ENCODE data around the gene KCNE1.
A peak's percentile ranks its signal among the peaks of the same experiment; 100 is the strongest.
"Not testable (repeated sequence)": the region's sequence is repeated elsewhere in the genome, so short reads cannot be mapped to it uniquely, and the experiment has no call there.

The KCNE1 gene

DNA sequence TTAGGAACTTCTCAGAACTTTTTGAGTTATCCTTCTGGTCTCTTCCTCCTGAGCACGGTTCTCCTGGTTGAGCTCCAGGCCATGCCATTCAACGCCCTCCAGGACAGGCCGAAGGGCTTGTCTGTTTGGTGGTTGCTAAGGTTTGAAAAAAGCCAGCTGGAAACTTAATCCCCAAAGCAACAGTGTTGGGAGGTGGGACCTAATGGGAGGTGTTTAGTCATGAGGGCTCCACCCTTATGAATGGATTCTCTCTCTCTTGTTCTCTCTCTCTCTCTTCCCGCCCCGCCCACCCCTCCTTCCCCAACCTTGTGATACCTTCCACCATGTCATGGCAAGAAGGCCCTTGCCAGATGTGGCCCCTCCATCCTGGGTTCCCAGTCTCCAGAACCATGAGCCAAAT is 829 bp downstream of the KCNE1 start:
- no peak for DNase-seq (ENCODE audit: low spot score)

DNA sequence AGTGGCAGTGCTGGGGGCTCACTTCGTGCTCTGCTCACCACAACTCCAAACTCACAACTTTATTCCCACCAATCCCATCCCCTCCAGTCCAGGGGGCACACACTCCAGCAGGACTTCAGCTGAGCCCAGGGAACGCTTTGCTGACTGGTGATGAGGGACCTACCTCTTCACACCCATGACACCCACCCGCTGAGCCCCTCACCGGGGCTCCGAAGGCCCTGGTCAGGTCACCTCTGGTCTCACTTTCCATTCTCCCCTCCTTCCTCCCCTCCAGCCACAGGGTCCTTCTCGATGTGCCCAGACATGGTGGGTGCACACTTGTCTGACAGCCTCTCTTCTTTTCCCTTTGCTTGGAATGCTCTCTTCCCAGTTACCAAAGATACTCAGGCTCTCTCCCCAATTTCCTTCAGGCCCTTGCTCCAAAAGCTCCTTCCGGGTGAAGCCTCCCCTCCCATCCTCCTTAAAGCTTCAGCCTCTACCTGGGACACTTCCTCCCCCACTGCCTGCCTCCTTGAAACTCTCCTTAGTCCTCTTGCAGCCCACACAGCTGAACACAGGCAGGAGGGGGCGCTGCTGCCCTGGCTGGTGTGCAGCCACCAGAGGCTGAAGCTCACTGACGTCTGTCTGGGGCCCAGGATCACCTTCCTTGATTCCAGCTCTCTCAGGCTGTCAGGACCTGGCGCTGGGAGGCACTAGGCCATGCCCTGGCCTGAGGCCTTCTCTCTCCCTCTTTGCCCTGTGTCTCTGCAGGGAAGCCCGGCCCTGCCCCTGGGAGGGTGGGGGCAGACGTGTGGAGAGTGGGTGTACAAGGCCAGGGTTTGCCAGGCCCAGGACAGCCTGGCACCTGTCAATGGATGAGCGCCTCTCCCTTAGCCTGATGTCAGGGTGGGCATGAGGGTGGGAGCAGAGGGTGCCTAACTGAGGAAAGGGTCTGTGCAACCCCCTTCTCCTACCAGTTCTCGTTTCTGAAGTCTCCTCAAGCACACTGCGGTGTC is 1.6 kb downstream of the KCNE1 start:
- DNase-seq (ENCODE audit: low spot score): peak; percentile 86

DNA sequence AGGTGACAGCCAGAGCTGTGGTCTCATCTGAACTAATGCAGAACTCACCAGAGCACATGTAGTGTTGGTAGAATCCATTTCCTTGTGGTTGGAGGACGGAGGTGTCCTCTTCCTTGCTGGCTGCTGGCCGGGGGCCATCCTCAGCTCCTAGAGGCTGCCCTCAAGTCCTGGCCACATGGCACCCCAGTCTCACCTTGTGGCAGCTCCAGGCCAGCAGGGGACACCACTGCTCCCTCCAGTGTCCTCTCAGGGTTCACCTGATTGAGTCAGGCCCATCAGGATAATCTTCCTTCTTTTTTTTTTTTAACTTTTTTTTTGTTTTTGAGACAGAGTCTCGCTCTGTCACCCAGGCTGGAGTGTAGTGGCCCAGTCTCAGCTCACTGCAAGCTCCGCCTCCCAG is 2.9 kb downstream of the KCNE1 start:
- no peak for DNase-seq (ENCODE audit: low spot score)

DNA sequence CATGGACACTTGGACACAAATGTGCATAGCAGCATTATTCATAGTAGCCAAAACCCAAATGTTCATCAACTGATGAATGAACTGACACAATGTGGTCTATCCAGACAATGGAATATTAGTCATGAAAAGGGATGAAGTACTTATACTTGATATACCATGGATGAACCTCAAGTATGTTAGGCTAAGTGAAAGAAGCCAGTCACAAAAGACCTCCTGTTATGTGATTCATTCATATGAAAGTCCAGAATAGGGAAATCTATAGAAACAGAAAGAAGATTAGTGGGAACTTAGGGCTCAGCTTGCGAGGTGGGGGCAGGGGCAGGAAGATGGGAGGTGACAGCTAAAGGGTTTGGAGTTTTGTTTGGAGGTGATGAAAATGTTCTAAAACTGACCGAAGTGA is 7.4 kb downstream of the KCNE1 start:
- no peak for DNase-seq (ENCODE audit: low spot score)

DNA sequence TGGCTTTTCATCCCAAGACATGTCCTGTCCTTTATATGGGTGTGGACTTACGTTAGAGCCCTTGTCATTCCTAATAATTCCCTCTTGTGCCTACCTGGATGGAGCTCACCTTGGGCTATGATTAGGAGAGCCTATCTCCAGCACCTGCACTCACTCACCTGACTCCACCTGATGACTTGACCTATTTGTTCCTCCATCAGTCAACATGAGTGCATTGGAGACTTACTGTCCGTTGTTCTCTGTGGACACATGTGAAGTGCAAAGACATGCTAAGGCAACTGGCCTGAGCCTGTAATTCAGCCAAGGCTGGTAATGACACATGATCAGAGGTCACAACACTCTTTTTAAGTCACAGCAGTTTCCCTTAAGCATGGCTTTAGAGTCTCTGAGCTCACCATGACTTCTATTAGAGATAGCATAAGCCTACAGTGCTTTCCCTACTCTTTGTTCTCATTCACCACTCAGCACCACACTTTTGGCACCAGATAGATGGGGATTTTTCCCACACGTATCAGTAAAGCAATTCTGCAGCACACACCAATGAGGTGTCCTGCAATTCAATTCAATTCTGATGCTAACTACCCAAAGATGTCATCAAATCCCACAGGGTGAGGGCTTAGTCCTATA is 9.4 kb downstream of the KCNE1 start:
- no peak for DNase-seq (ENCODE audit: low spot score)

DNA sequence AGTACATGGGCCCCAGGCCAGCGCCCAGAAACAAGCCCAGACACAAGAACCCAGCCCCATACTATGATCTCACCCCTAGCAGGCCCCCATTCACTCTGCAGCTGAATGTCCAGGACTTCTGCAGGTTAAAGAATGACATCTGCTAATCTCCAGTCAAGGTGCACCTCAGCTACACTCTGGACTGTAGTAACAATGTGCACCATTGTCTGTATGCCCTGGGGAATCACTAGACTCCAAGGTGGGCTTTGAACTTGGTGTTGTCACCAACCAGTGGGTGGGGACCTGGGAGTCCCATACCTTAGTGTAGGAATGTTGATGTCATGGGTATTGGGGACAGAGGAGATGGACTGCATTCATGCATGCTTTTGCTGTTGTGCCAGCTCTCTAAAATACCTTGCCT is 10.3 kb downstream of the KCNE1 start:
- DNase-seq (ENCODE audit: low spot score): no peak

DNA sequence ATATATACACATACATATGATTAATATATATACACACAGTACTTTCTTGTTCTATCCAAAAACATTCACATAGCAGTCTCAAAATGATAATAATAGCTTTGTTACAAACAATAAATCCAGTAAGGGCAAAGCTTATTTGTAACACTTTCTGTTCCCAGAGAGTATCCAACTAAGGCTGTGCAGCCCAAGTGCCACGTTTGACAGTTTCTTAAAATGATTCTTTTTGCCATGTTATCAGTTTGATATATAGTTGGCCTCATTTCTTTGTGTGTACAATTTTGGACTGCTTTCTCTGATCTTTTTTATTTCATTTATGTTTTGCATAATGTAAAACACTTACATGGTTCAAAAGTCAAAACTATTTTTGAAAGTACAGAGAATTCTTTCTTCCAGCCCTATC is 11.8 kb downstream of the KCNE1 start:
- no peak for DNase-seq (ENCODE audit: low spot score)

DNA sequence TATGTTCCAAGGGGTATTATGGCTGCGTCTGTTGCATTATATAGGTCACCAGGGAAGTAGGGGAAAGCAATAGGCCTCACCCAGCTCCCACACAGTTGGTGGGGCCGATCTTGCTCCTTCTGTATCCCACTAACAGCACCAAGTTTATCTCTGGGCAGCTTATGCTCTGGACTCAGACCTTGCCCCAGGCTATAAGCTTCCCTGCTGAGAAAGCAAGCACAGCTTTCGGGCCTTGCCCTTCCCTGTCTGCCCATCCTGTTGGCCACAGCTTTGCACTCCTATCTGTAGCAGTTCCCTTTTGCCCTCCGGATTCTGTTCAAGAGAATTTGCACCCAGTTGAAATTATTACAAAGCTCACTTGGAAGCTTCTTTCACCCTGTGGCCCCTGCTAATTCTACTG is 12.9 kb downstream of the KCNE1 start:
- DNase-seq (ENCODE audit: low spot score): no peak

DNA sequence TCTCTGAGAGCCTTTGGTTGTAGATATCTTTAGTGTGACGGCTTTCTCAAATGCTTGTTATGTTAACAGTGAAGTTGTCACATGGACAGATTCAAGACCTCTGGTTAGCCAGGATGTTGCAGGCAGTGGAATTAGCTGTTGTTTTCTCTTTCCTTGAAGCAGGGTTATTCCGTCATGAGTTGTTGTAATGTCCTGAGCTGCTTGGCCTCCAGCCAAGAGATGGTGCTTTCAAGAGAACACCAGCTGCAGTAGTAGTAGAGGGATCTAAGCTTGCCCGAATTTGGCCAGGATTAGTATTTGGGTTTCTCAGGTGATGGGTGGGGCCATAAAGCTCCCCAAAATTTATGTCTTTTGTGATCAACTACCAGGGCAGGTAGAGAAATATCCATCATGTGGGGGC is 13.4 kb downstream of the KCNE1 start:
- no peak for DNase-seq (ENCODE audit: low spot score)

DNA sequence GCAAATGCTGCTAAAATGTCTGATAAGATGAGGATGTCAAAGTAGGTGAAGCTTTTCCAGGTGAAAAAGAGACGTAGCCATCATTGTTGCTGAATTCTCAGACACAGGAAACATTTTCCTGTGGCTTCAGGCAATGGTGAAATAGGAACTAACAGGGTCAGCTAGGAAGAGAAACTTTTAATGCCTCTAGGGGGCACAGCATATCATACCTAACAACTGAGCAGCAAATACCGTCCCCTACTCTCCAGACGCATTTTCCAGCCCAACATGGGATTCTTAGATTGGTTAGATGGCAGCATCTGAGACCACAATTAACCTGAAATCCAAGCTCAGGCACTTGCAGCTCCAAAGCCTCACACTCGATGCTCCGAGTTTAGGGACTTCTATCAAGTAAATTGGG is 28.2 kb downstream of the KCNE1 start:
- not testable (repeated sequence) for DNase-seq (ENCODE audit: low spot score)

DNA sequence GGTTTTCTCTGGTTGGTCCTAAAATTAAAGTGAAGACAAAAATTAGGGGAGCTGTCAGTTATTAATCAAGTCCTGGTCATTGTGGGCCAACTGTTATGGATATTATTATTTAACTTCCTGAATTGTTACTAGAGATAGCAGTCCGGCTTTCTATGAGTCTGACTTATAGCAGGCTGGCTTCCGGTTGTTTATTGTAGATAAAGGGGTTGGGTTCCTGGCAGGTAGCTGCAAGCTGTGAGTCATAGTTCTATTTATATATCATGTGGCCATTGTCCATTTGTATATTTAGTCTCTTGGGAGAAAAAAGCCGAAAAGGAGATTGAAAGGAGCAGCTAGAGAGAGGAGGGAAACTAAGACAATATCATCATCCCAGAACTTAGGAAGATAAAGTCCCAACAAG is 28.6 kb downstream of the KCNE1 start:
- not testable (repeated sequence) for DNase-seq (ENCODE audit: low spot score)

DNA sequence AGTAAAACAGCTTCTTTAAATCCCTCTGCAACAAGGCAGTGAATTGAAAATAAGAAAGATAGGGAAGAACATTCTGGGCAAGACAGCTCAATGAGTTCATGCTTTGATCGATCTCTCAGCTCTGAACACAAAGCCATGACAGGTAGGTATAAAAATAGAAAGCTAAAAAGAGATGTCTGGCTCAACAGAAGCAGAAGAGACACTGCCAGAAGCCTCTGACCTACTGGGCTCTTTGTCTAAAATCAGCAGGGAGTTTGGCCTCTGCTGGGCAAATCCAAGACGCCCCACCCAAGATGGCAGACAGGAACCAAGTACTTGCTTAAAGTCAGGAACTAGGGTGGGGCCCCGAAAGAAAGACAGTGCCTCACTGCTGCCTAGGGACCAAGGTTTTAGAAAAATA is 44.7 kb downstream of the KCNE1 start:
- not testable (repeated sequence) for DNase-seq (ENCODE audit: low spot score)

DNA sequence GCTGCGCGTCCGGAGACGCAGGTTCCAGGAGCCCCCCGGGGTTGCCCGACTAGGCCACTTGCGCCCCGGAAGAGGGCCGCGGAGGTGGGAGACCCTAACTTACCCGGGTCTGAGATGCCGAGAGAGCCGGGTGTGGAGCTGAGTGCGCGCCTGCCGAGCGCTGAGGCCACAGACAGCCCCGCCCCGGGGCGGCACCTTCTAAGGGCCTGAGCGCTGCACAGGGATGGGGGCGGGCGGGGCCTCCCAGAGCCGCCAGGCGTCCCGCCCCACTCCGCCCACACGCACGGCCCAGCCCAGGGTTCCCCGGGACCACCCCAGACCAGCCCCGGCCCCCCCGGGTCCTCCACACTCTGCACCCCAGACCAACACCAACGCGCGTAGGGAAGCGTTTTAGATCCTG is 52.6 kb downstream of the KCNE1 start:
- DNase-seq (ENCODE audit: low spot score): not testable (repeated sequence)

DNA sequence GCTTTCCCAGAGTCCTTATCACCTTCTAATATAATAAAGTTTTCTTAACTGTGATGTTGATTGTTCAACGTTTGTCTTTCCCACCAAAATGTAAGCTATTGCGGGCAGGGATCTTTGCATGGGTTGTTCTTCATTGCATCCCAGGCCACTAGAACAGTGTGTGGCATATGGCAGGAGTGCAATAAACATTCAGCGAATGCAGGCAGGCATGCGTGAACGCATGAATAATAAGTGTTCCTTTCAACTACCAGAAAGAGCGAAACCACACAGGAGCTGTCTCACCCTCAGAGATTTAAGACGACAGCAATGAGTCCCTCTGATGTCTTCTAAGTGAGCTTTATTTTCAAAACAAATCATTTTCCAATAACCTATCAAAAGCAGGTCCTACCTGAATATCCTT is 53.7 kb downstream of the KCNE1 start:
- DNase-seq (ENCODE audit: low spot score): not testable (repeated sequence)

DNA sequence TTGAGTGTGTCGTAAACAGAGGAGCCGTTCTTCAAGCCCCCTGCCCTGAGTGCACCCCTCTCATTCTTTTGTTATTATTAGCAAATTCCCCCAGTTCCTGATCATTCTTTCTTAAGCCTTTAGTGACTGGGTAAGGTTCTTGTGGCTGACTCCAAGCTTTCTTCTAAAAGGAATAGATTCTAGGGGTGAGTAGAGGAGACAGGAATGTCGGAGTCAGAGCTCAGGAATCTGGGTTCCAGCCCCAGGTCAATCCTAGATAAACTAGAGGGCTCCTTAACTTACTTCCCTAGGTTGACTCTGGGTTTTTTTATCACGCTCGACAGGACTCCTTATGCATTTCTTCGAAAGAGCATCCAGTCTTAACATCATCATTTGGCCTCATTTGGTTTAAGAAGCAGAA is 55.8 kb downstream of the KCNE1 start:
- not testable (repeated sequence) for DNase-seq (ENCODE audit: low spot score)

DNA sequence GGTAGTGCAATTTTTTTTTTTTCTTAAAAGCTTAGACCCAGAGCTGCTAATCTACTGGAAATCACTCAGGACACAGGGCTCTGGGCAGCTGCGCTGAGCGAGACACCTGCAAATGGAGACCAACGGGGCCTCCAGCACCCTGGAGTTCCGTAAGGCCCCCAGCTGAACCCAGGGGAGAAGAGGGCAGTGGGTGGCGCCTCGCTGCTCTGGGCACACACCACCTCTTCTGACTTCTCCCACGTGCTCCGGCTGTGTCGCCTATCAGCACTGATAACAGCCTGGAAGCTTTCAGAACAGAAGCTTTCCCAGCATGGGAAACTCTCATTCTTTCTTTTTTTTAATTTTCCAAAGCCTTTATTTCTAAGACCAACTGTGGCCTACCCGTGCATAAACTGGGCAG is 56.4 kb downstream of the KCNE1 start:
- DNase-seq (ENCODE audit: low spot score): not testable (repeated sequence)

DNA sequence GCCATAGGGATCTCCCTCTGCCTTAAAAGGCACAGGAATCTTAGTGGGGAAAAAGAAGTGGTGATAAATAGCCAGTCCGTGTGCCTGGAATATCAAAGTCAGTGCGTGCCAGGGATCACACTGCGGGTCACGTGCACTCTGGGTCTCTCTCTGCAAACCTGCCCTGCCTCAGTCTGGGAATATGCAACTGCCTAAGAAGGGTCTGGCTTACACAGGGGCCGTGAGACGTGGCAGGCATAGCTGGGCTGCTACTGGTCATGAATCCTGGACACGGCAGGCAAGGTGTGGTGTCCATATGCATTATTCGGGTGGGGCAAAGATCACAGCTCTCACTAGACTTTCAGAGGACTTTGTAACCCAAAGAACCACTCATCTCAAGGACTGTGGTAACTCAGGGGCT is 65.0 kb downstream of the KCNE1 start:
- not testable (repeated sequence) for DNase-seq (ENCODE audit: low spot score)

DNA sequence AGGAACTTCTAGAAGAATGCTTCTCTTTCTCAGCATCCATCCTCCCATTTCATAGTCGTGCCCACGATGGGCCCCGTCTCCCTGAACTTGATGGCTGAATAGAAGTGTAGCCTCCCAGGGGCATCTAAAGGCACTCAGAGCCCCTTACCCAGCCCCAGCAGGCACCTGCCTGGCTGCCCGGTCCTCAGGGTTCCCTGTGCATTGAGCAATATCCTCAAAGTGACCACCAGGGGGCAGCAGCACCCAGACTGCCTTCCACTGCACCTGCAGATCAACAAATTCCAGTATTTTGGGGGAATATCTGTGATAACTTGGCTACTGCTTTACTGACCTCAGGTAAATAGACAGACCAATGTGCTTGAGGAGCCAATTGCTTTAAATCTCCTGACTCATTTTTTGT is 68.5 kb downstream of the KCNE1 start:
- DNase-seq (ENCODE audit: low spot score): not testable (repeated sequence)

DNA sequence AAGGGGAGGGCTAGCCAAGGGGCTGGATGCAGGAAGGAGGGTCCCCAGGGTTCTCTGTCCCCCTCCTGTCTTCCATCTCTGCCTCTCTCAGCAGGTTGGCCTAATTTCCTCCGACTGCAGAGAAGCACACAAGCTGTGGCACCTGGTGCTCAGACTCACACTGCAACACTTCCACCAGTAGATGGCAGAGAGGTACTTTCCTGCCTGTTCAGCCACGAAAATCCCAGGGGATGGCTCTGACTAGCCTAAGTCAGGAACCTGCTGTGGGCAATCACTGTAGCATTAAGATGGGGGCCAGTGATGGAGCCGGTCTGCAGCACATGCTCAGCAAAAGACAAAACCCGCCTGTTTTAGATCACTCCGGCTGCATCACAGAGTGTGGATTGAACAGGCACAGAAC is 82.3 kb downstream of the KCNE1 start:
- not testable (repeated sequence) for DNase-seq (ENCODE audit: low spot score)

DNA sequence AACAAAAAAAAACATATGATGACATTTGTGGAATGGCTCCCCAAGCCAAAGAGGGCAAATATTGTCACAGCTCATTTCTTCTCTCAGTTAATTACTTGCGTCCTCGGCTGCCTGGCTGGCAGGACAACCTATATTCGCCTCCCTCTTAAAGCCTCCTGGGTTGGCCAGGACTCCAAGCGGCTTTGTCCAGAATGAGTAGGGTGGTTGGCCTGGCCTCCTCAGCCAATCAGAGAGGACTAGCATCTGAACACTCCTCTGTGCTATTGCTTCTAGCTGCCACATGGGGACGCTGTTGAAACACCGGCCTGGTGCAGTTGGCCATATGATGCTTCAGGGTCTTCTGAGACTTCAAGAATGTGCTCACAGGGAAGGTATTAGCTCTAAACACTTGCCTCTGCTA is 83.6 kb downstream of the KCNE1 start:
- not testable (repeated sequence) for DNase-seq (ENCODE audit: low spot score)

DNA sequence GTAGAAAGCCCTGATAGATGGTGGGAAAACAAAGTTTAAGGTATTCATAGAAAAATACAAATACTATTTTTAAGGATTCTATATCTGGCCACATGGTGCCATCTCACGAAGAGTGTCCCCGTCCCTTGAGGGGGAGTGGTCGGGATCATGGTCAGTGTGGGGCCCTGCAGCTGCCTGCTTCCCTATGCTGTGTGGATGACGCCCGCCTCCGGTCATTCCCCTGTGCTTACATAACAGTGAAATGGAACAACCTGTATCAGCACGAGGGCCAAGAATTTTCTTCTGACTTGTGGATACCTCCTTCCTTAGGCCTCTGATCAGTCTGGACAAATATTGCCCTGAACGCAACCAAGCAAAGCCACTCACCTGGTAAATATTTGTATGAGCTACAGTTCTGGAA is 84.7 kb downstream of the KCNE1 start:
- DNase-seq (ENCODE audit: low spot score): not testable (repeated sequence)

DNA sequence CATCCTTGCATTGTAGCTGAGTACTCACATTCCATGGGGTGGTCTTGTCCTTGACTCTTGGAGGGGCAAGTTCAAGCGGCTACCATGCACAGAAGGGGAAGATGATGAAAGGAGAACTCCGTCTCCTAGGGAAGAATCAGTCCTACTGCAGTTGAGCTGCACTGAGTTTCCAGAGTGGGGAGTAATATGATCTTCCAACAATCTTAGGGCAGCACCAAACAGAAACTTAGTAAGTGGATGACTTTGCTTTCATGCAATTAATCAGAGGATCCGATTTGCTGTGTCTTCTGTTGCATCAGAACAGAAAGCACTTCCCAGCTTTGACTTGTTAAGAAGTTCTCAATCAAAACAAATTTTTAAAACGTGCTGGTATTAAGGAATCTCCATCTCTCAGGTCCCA is 88.2 kb downstream of the KCNE1 start, which contains the start of gene SMIM34:
SMIM34 (minus strand) TSS at position 147 of the 400 bp plus-strand sequence; CDS start at position 35, 112 bp downstream.
- DNase-seq (ENCODE audit: low spot score): not testable (repeated sequence)

DNA sequence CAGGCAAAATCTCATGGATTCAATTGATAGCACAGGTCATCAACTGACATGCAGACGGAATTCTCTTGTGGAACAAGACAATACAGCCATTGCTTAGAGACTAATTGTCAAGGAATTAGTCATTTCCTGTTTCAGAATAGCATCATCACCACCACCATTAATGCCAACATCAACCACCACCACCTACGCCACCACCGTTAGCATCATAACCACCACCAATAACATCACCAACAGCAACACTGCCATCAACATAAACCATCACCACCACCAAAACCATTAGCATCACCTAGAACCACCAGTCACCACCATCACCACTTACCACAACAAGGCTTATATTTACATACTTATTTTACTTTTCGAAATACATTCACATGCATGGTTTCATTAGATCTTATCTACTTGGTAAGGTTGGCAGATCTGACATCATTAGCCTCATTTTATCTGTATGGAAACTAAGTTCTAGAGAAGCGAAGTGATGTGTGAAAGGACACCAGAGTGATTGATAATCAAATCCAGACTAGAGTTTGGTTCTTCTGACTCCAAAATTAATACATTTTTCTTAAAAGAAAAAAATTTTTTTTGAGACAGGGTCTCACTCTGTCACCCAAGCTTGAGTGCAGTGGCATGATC is 94.4 kb downstream of the KCNE1 start:
- DNase-seq (ENCODE audit: low spot score): not testable (repeated sequence)

Data from GM03348 (cell line).